GM12878 (cell line): ENCODE results near the gene C16orf90. TPM values are rescaled to one million over a fixed set of nuclear protein-coding genes. Genes with fewer than 3 reads are reported as not detected.

ENCODE experiments used
- ATAC-seq: fragments of 200-7000 bp; cut with Tn5 transposase; 3 replicates; pipeline ENCODE4 v1.9.1; 2020; ENCODE audit warnings: mild to moderate bottlenecking, moderate library complexity
- BruUV-seq: library from RNA; stranded (reverse); fragments of 400-500 nt; replicated peaks from 2 replicates; lab custom pipeline; 2021; lab: Mats Ljungman, UMichigan
- CTCF ChIA-PET: fragments of 300-600 bp; sonication (Branson Sonifier 250); formaldehyde crosslinking; extraction: SDS; loops from one replicate; lab custom pipeline; 2021; ENCODE audit warnings: inconsistent platforms; lab: Yijun Ruan, JAX
- POLR2A ChIA-PET: fragments of 350-600 bp; formaldehyde crosslinking; extraction: SDS; loops from one replicate; lab custom pipeline; 2021; ENCODE audit warnings: inconsistent platforms; lab: Charles Lee
- RAD21 ChIA-PET: fragments of 300-600 bp; sonication (Branson Sonifier 250); formaldehyde crosslinking; loops from one replicate; lab custom pipeline; 2023; ENCODE audit warnings: antibody characterized with exemption; ENCODE audit not compliant: unreplicated experiment; lab: Charles Lee
- SMC1A ChIA-PET: fragments of 300-600 bp; sonication (Branson Sonifier 250); formaldehyde crosslinking; loops from one replicate; lab custom pipeline; 2023; ENCODE audit not compliant: unreplicated experiment, uncharacterized antibody; lab: Charles Lee
- DNase-seq: peaks from one replicate; pipeline ENCODE4 v3.0.0-alpha.2; 2011; ENCODE audit warnings: low read depth, low spot score
- FAIRE-seq: peaks from 3 replicates; lab custom pipeline; 2011; peaks lifted over from hg19 to GRCh38; lab: Jason Lieb, UNC
- H2AFZ ChIP-seq: 2 replicates; pipeline ENCODE4 v1.6.0; 2011; ENCODE audit warnings: low read depth, low read length, control low read depth; ENCODE audit not compliant: control insufficient read depth
- H3K27ac ChIP-seq: 2 replicates; pipeline ENCODE4 v1.5.1; 2011; ENCODE audit warnings: control low read depth; ENCODE audit not compliant: control insufficient read depth, insufficient read depth
- H3K27me3 ChIP-seq, 2 experiments: replicated peaks in 1 of 2; 2 replicates each; pipeline versions ENCODE4 v1.6.0 to v1.6.1; 2011; ENCODE audit warnings: low read length in 1 of 2; ENCODE audit not compliant: control insufficient read depth in 2 of 2, insufficient read depth in 2 of 2
- H3K36me3 ChIP-seq, 2 experiments: 2 replicates each; pipeline ENCODE4 v1.5.1; 2011; ENCODE audit warnings: low read length in 1 of 2; ENCODE audit not compliant: control insufficient read depth in 2 of 2, insufficient read depth in 2 of 2
- H3K4me1 ChIP-seq: 2 replicates; pipeline ENCODE4 v1.6.1; 2011; ENCODE audit warnings: mild to moderate bottlenecking, low read length, moderate library complexity, mixed read lengths; ENCODE audit not compliant: control insufficient read depth, insufficient read depth
- H3K4me2 ChIP-seq: 2 replicates; pipeline ENCODE4 v1.6.0; 2011; ENCODE audit warnings: control low read depth; ENCODE audit not compliant: control insufficient read depth, insufficient read depth
- H3K4me3 ChIP-seq: fragments of 200-600 bp; sonication (generic); 2 replicates; pipeline ENCODE4 v1.5.1; 2016
- H3K79me2 ChIP-seq: 2 replicates; pipeline ENCODE4 v1.6.0; 2011; ENCODE audit warnings: low read length; ENCODE audit not compliant: control insufficient read depth, insufficient read depth
- H3K9ac ChIP-seq: 2 replicates; pipeline ENCODE4 v1.8.0; 2011; ENCODE audit warnings: low read length, control low read depth, mixed read lengths; ENCODE audit not compliant: control insufficient read depth, insufficient read depth
- H3K9me3 ChIP-seq: replicated peaks from 3 replicates; pipeline ENCODE4 v1.5.1; 2011; ENCODE audit warnings: mild to moderate bottlenecking, low read length; ENCODE audit not compliant: control insufficient read depth, insufficient read depth
- H4K20me1 ChIP-seq: 2 replicates; pipeline ENCODE4 v1.6.0; 2011; ENCODE audit not compliant: control insufficient read depth, insufficient read depth
- BHLHE40 ChIP-seq, 2 experiments: fragments of 450-650 bp in 1 of 2; IDR thresholded peaks; 2 replicates each; pipeline ENCODE4 v1.6.1; 2011 to 2017; ENCODE audit warnings: low read depth in 2 of 2, borderline replicate concordance in 1 of 2, improper control_type of control experiment in 1 of 2, low read length in 1 of 2, mild to moderate bottlenecking in 1 of 2
- IKZF2 ChIP-seq, 2 experiments: fragments of 450-650 bp; IDR thresholded peaks; 2 replicates each; pipeline ENCODE4 v1.6.1; 2017; ENCODE audit warnings: mild to moderate bottlenecking in 2 of 2, moderate library complexity in 2 of 2
- LARP7 ChIP-seq: fragments of 450-650 bp; IDR thresholded peaks from 2 replicates; pipeline ENCODE4 v1.6.1; 2017; ENCODE audit warnings: mild to moderate bottlenecking
- RAD51 ChIP-seq: fragments of 450-650 bp; IDR thresholded peaks from 2 replicates; pipeline ENCODE4 v1.6.1; 2016; ENCODE audit warnings: moderate library complexity, mild to moderate bottlenecking, inconsistent platforms
- SMC3 ChIP-seq: IDR thresholded peaks from 2 replicates; pipeline ENCODE4 v1.6.1; 2011; ENCODE audit warnings: low read length, improper control_type of control experiment, borderline replicate concordance
- SPI1 ChIP-seq: IDR thresholded peaks from 2 replicates; pipeline ENCODE4 v1.6.1; 2011; ENCODE audit warnings: low read depth, mild to moderate bottlenecking, low read length, moderate library complexity, borderline replicate concordance; ENCODE audit not compliant: insufficient read depth
- WGBS: methylation state at CpG from one replicate; pipeline ENCODE4 v1.1.6; 2016; ENCODE audit warnings: low lambda C conversion rate; ENCODE audit not compliant: insufficient replicate concordance, insufficient coverage; ENCODE audit errors: missing lambda C conversion rate; 5-methylcytosine and 5-hydroxymethylcytosine counted together
- in situ Hi-C: fragments of 300-500 bp; cut with MboI; formaldehyde crosslinking; loops from 9 replicates; pipeline ENCODE4 v1.14.3; 2018; ENCODE audit warnings: mixed read lengths
- intact Hi-C: fragments of 100-400 bp; cut with micrococcal nuclease; formaldehyde crosslinking; loops from one replicate; pipeline ENCODE4 v1.14.2; 2022; ENCODE audit not compliant: unreplicated experiment
- polyA plus RNA-seq, 11 experiments: library from polyadenylated mRNA; depleted of rRNA in 4 of 11; unstranded in 6 of 11; stranded (reverse) in 5 of 11; fragments of >200 nt; fragmentation: Nextera tagmentation in 4 of 11; fragmentation: Illumina TruSeq in 1 of 11; extraction: Ambion mirVana in 4 of 11; extraction: Trizol in 1 of 11; gene quantifications; 1 replicate in 1 of 11; 2 replicates in 10 of 11; pipeline versions ENCODE4 v1.2.1 to v1.2.3, GENCODE V29; 2011 to 2016; ENCODE audit warnings: inconsistent platforms in 2 of 11, missing spikeins in 2 of 11, low read depth in 1 of 11
- total RNA-seq, 4 experiments: library from RNA; depleted of rRNA in 3 of 4; stranded (reverse); fragments of >200 nt in 3 of 4; fragmentation: Illumina TruSeq in 1 of 4; extraction: Trizol in 1 of 4; gene quantifications; 2 replicates each; pipeline versions ENCODE4 v1.2.1 to v1.2.3, GENCODE V29; 2013 to 2021
- TF ChIP-seq, protein P1 (sequence below): fragments of 450-650 bp; IDR thresholded peaks from 2 replicates; pipeline ENCODE4 v1.6.1; 2016; ENCODE audit warnings: mild to moderate bottlenecking

Gene C16orf90
- total and polyA plus RNA-seq, 10 of the 15 experiments (the other 5 are each of a cell fraction or from before 2014, with no cell fraction given): not detected

DNA sequence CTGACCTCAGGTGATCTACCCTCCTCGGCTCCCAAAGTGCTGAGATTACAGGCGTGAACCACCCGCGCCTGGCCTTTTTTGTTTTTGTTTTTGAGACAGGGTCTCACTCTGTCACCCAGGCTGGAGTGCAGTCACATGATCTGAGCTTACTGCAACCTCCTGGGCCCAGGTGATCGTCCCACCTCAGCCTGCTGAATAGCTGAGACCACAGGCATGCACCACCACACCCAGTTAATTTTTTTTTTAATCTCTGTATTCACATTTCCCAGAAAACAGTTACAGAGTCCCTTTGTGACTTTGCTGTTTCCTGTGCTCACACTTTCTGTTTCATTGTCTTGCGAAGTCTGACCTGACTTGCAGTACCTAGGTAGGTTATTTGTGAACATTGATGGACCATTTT is 8.2 kb upstream of the C16orf90 start:
- peak overlapping the region; percentile 46; the same call in 1 of the 2 replicates for H3K4me2 ChIP-seq
- ATAC-seq (peak; percentile 8; the same call in 2 of the 3 replicates), FAIRE-seq (no peak), DNase-seq (no peak)
- ChIA-PET POLR2A (no interaction called here), SMC1A (no interaction called here), CTCF (no interaction called here)
- no peaks in the 10 kb centered on the region for H3K27me3 ChIP-seq
- in situ Hi-C loops: no loop called here
- no peak overlapping the region for H3K27ac ChIP-seq
- no peak overlapping the region for H3K4me3 ChIP-seq
- BruUV-seq: no TSS peak
- no peak overlapping the region for H2AFZ ChIP-seq
- no peaks in the 10 kb centered on the region for H4K20me1 ChIP-seq
- TF ChIP-seq IKZF2 (IDR thresholded peaks at IDR 0.05) (0 out of 4 replicates have a peak, but pooled peaks of 1 of the 2 experiments have one; percentile 19), SMC3 (no peak), BHLHE40 (IDR thresholded peaks at IDR 0.05; ENCODE audit: borderline replicate concordance in 1 of 2, low read depth in 2 of 2, low read length in 1 of 2) (peak in 1 of 2 experiments; percentile 25; a peak in 1 of 4 replicates), RAD51 (peak; percentile 66), SPI1 (no peak)
- TF ChIP-seq, all 136 proteins: peak for 3
- Histone ChIP-seq H3K4me1 (peaks cover 12% of the 10 kb centered on the region), H3K9me3 (no peaks in the 10 kb centered on the region; the same call in 2 of the 3 replicates), H3K79me2 (no peaks in the 10 kb centered on the region; the same call in 1 of the 2 replicates), H3K36me3 (0 out of 4 replicates have a peak, but pooled peaks cover 0 to 1% of the 10 kb centered on the region in 2 experiments), H3K9ac (no peak overlapping the region)
- intact Hi-C loops: loop anchor here (5.0 to 10.0 kb wide), 3 partner anchors 41 to 241 kb away; partner anchors contain the start of genes ZNF174 and ZSCAN32
- 51% methylated on average over 6 of the region's 6 CpGs for WGBS
- RAD21 ChIA-PET: no interaction called here

DNA sequence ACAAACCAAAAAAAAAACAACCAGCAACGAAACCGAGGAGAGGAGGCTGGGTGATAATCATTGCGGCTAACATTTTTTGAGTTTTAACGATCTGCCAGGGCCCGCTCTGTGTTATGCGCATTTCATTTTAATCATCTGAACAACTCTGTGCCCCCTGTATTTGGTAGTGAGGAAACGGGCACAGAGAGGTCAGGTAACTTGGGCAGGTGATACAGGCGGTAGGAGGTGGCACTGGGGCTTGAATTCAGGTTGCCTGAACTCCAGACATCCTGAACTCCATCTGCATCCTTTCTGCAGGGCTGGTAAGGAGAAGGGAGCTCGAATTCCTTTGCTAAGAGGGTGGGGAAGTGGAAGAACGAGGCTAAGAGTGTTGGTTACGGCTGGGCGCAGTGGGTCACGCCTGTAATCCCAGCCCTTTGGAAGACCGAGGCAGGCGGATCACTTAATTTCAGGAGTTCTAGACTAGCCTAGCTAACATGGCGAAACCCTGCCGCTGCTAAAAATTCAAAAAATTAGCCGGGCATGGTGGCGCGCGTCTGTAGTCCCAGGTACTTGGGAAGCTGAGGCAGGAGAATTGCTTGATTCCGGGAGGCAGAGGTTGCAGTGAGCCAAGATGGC is 6.6 kb upstream of the C16orf90 start:
- H3K27me3 ChIP-seq: no peaks in the 10 kb centered on the region
- RAD21 ChIA-PET: no interaction called here
- peak overlapping the region; percentile 66; the same call in 1 of the 2 replicates for H3K9ac ChIP-seq
- H2AFZ ChIP-seq: no peak overlapping the region
- no peak for FAIRE-seq
- H3K27ac ChIP-seq: no peak overlapping the region
- peak overlapping the region; percentile 78 for H3K4me2 ChIP-seq
- ATAC-seq: no peak
- peak overlapping the region; percentile 85 for H3K4me3 ChIP-seq
- POLR2A ChIA-PET: no interaction called here
- H3K9me3 ChIP-seq: no peaks in the 10 kb centered on the region; the same call in 2 of the 3 replicates
- CTCF ChIA-PET: interaction anchor here (1.6 kb wide), 1 partner anchor 8 kb away, joined by 4 read pairs; no protein-coding TSS in a partner anchor
- DNase-seq: no peak
- no TSS peak for BruUV-seq
- H3K36me3 ChIP-seq: no peaks in the 10 kb centered on the region
- WGBS: 84% methylated on average over 18 of the region's 22 CpGs
- intact Hi-C loops (loop anchor here (5.0 to 10.0 kb wide), 3 partner anchors 40 to 240 kb away; partner anchors contain the start of genes ZNF174 and ZSCAN32), in situ Hi-C loops (no loop called here)
- no peaks in the 10 kb centered on the region for H4K20me1 ChIP-seq
- H3K79me2 ChIP-seq: no peaks in the 10 kb centered on the region; the same call in 1 of the 2 replicates
- SMC1A ChIA-PET: interaction anchor here (0.9 kb wide), 1 partner anchor 9 kb away, joined by 5 read pairs; no protein-coding TSS in a partner anchor
- H3K4me1 ChIP-seq: peaks cover 12% of the 10 kb centered on the region
- TF ChIP-seq, protein P1, sequence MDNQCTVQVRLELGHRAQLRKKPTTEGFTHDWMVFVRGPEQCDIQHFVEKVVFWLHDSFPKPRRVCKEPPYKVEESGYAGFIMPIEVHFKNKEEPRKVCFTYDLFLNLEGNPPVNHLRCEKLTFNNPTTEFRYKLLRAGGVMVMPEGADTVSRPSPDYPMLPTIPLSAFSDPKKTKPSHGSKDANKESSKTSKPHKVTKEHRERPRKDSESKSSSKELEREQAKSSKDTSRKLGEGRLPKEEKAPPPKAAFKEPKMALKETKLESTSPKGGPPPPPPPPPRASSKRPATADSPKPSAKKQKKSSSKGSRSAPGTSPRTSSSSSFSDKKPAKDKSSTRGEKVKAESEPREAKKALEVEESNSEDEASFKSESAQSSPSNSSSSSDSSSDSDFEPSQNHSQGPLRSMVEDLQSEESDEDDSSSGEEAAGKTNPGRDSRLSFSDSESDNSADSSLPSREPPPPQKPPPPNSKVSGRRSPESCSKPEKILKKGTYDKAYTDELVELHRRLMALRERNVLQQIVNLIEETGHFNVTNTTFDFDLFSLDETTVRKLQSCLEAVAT: peak; percentile 90
- TF ChIP-seq LARP7: no peak
